ENCODE data around the gene C1GALT1. TPM values are rescaled to one million over a fixed set of nuclear protein-coding genes. Genes with fewer than 3 reads are reported as not detected.

The C1GALT1 gene
- total RNA-seq, 1 donor from 2014 or later, result 15.6 TPM

GRCh38 chr7:7228967-7229366 lies 46.6 kb downstream of the C1GALT1 start:
- Mint-ChIP-seq H3K27ac (ENCODE audit: unreplicated experiment) (no peak overlapping the region), H3K4me1 (peaks cover 15% of the 10 kb centered on the region), H3K9me3 (peaks cover 11% of the 10 kb centered on the region), H3K4me3 (no peak overlapping the region), H3K27me3 (ENCODE audit: low read depth) (no peaks in the 10 kb centered on the region), H3K36me3 (ENCODE audit: low read depth) (peaks cover 18% of the 10 kb centered on the region)
- no peak for TF ChIP-seq CTCF (conservative IDR thresholded peaks at IDR 0.05)
- no peak for DNase-seq (ENCODE audit: low read depth, low spot score)

DNA sequence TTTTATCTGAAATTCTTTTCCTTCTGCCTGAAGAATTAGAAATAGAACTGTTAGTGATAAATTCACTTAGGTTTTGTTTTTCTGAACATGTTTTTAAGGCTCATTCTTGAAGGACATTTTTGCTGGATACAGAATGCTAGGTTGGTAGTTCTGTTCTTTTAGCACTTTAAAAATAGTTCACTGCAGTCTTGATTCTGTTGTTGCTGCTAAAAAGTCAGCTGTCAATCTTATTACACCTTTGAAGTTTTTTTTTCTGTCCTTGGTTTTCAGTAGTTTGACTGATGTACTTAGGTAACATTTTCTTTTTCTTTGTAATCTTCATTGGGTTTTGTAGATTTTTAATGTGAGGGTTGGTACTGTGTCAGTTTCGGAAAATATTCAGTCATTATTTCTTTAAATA lies 48.7 kb downstream of the C1GALT1 start:
- H3K4me3 Mint-ChIP-seq, result no peak overlapping the region
- H3K4me1 Mint-ChIP-seq, result peaks cover 15% of the 10 kb centered on the region
- no peaks in the 10 kb centered on the region for H3K27me3 Mint-ChIP-seq (ENCODE audit: low read depth)
- no peak for DNase-seq (ENCODE audit: low read depth, low spot score)
- H3K36me3 Mint-ChIP-seq (ENCODE audit: low read depth), result peaks cover 18% of the 10 kb centered on the region
- no peak overlapping the region for H3K27ac Mint-ChIP-seq (ENCODE audit: unreplicated experiment)
- TF ChIP-seq CTCF (conservative IDR thresholded peaks at IDR 0.05), result no peak
- peaks cover 9% of the 10 kb centered on the region for H3K9me3 Mint-ChIP-seq

DNA sequence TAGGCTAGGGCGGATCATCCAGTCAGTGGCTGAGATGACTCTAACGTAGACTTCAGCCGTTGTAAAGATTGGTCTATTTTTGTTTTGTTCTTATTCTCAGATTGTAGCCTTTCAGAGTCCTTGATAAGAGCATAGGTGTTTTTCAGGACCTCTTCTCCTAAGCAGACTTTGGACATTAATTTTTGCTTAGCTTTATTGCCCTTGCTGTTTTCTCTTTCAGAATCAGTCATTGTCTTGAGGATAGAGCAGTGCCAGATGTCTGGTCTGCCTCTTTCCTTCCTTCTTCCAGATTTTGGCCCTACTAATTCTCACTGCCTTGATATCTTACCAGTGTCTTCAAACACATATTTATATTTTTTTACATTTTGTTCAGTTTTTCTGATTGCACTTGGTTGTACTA lies 49.5 kb downstream of the C1GALT1 start:
- H3K4me3 Mint-ChIP-seq, result no peak overlapping the region
- H3K36me3 Mint-ChIP-seq (ENCODE audit: low read depth), result peaks cover 18% of the 10 kb centered on the region
- no peak overlapping the region for H3K27ac Mint-ChIP-seq (ENCODE audit: unreplicated experiment)
- H3K9me3 Mint-ChIP-seq, result peaks cover 9% of the 10 kb centered on the region
- no peak for TF ChIP-seq CTCF (conservative IDR thresholded peaks at IDR 0.05)
- DNase-seq (ENCODE audit: low read depth, low spot score), result no peak
- H3K27me3 Mint-ChIP-seq (ENCODE audit: low read depth), result no peaks in the 10 kb centered on the region
- H3K4me1 Mint-ChIP-seq, result peaks cover 15% of the 10 kb centered on the region

- no peak overlapping the region for H3K27ac Mint-ChIP-seq (ENCODE audit: unreplicated experiment)
- no peak for DNase-seq (ENCODE audit: low read depth, low spot score)
- H3K27me3 Mint-ChIP-seq (ENCODE audit: low read depth), result no peaks in the 10 kb centered on the region
- H3K4me3 Mint-ChIP-seq, result no peak overlapping the region
- TF ChIP-seq CTCF (conservative IDR thresholded peaks at IDR 0.05), result no peak
- peaks cover 9% of the 10 kb centered on the region for H3K9me3 Mint-ChIP-seq
- peaks cover 19% of the 10 kb centered on the region for H3K36me3 Mint-ChIP-seq (ENCODE audit: low read depth)
- peaks cover 6% of the 10 kb centered on the region for H3K4me1 Mint-ChIP-seq
These were observed 53.0 kb downstream of the C1GALT1 start for GRCh38 chr7:7235347-7235746.

GRCh38 chr7:7236041-7236440 lies 53.7 kb downstream of the C1GALT1 start:
- peaks cover 16% of the 10 kb centered on the region for H3K36me3 Mint-ChIP-seq (ENCODE audit: low read depth)
- H3K27ac Mint-ChIP-seq (ENCODE audit: unreplicated experiment), result no peak overlapping the region
- TF ChIP-seq CTCF (conservative IDR thresholded peaks at IDR 0.05), result no peak
- H3K4me3 Mint-ChIP-seq, result no peak overlapping the region
- H3K9me3 Mint-ChIP-seq, result peaks cover 9% of the 10 kb centered on the region
- no peaks in the 10 kb centered on the region for H3K27me3 Mint-ChIP-seq (ENCODE audit: low read depth)
- DNase-seq (ENCODE audit: low read depth, low spot score), result no peak
- peaks cover 6% of the 10 kb centered on the region for H3K4me1 Mint-ChIP-seq
